Nephron (organoid): ENCODE data around the gene DST.

Experiments
- H3K27ac Mint-ChIP-seq, 3 experiments: 2 replicates each; pipeline ENCODE4 v1.8.0; 2020; ENCODE audit warnings: mixed read lengths in 3 of 3, mild to moderate bottlenecking in 2 of 3, moderate library complexity in 1 of 3
- H3K27me3 Mint-ChIP-seq: 2 replicates; pipeline ENCODE4 v1.8.0; 2021; ENCODE audit warnings: low read depth, mild to moderate bottlenecking, moderate library complexity, mixed read lengths
- H3K36me3 Mint-ChIP-seq: 2 replicates; pipeline ENCODE4 v1.8.0; 2020; ENCODE audit warnings: low read depth, mixed read lengths
- H3K4me1 Mint-ChIP-seq: 2 replicates; pipeline ENCODE4 v1.8.0; 2020; ENCODE audit warnings: mixed read lengths
- H3K4me3 Mint-ChIP-seq, 3 experiments: 2 replicates each; pipeline ENCODE4 v1.8.0; 2020; ENCODE audit warnings: mild to moderate bottlenecking in 3 of 3, mixed read lengths in 3 of 3, moderate library complexity in 2 of 3
- H3K9me3 Mint-ChIP-seq: 2 replicates; pipeline ENCODE4 v1.8.0; 2020; ENCODE audit warnings: mixed read lengths
- TF ChIP-seq, protein P1 (sequence below), 3 experiments: fragments of 200-600 bp; sonication (generic); IDR thresholded peaks; one replicate each; pipeline ENCODE4 v1.5.0; 2021; ENCODE audit warnings: antibody characterized with exemption in 3 of 3; ENCODE audit not compliant: unreplicated experiment in 3 of 3

The DST gene

DNA sequence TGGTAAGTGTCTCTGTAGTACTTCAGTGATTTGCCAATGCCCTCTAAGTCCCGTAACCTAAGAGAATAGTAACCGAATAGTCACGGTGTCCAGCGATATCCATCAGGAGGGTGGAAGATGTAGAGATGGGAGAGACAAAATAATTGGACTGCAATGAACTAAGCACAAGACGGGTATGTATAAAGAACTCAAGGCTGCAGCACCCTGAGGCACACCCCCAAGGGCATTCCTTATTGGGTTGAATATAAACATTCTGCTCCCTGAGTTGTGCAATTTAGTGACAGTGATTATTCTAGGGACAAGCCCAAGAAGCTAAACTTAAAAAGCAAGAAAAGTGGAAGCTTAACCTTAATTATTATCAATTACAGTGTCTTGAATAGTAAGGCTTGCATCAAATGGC, 14.6 kb downstream of the DST start:
- no peaks in the 10 kb centered on the region for H3K27me3 Mint-ChIP-seq
- H3K4me1 Mint-ChIP-seq: no peaks in the 10 kb centered on the region
- TF ChIP-seq, protein P1, sequence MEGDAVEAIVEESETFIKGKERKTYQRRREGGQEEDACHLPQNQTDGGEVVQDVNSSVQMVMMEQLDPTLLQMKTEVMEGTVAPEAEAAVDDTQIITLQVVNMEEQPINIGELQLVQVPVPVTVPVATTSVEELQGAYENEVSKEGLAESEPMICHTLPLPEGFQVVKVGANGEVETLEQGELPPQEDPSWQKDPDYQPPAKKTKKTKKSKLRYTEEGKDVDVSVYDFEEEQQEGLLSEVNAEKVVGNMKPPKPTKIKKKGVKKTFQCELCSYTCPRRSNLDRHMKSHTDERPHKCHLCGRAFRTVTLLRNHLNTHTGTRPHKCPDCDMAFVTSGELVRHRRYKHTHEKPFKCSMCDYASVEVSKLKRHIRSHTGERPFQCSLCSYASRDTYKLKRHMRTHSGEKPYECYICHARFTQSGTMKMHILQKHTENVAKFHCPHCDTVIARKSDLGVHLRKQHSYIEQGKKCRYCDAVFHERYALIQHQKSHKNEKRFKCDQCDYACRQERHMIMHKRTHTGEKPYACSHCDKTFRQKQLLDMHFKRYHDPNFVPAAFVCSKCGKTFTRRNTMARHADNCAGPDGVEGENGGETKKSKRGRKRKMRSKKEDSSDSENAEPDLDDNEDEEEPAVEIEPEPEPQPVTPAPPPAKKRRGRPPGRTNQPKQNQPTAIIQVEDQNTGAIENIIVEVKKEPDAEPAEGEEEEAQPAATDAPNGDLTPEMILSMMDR (IDR thresholded peaks at IDR 0.05; ENCODE audit: unreplicated experiment in 3 of 3): no peak
- H3K36me3 Mint-ChIP-seq: peaks cover 40% of the 10 kb centered on the region
- no peaks in the 10 kb centered on the region for H3K9me3 Mint-ChIP-seq
- no peak overlapping the region for H3K4me3 Mint-ChIP-seq
- no peak overlapping the region for H3K27ac Mint-ChIP-seq

DNA sequence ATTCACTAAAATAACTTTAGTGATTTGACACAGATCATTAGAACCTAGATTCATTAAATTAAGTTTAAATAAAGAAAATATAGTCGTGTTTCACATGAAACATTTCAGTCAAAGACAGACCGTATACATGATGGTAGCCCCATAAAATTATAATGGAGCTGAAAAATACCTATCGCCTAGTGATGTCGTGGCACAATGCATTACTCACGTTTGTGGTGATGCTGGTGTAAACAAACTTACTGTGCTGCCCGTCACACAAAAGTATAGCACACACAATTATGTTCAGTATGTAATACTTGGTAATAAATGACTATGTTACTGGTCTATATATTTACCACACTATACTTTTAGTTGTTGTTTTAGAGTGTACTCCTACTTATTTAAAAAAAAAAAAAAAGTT, 17.3 kb downstream of the DST start:
- Mint-ChIP-seq H3K9me3 (no peaks in the 10 kb centered on the region), H3K4me1 (no peaks in the 10 kb centered on the region), H3K36me3 (peaks cover 25% of the 10 kb centered on the region), H3K4me3 (no peak overlapping the region), H3K27ac (peak overlapping the region in 1 of 3 experiments; percentile 8), H3K27me3 (no peaks in the 10 kb centered on the region)
- TF ChIP-seq, protein P1 (IDR thresholded peaks at IDR 0.05; ENCODE audit: unreplicated experiment in 3 of 3): no peak

DNA sequence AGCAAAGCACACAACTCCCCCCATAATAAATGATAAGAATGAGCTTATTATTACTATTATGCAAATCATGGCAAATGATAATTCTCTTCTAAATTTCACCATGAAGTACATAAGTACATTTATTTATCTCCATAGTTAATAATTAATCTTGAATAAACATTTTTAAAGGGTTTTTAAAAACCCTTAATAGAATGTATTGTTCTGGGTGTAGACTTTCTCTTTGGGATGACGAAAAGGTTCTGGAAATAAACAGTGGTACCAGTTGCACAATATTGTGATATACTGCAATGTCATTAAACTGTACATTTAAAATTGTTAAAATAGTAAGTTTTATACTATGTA, 18.0 kb downstream of the DST start:
- TF ChIP-seq, protein P1 (IDR thresholded peaks at IDR 0.05; ENCODE audit: unreplicated experiment in 3 of 3): no peak
- Mint-ChIP-seq H3K27me3 (no peaks in the 10 kb centered on the region), H3K4me3 (no peak overlapping the region), H3K4me1 (no peaks in the 10 kb centered on the region), H3K36me3 (peaks cover 22% of the 10 kb centered on the region), H3K27ac (peak overlapping the region in 1 of 3 experiments; percentile 8), H3K9me3 (no peaks in the 10 kb centered on the region)

- Mint-ChIP-seq H3K4me1 (no peaks in the 10 kb centered on the region), H3K27me3 (no peaks in the 10 kb centered on the region), H3K36me3 (peaks cover 21% of the 10 kb centered on the region), H3K9me3 (no peaks in the 10 kb centered on the region), H3K4me3 (no peak overlapping the region), H3K27ac (peak overlapping the region in 1 of 3 experiments; percentile 8)
- TF ChIP-seq, protein P1 (IDR thresholded peaks at IDR 0.05; ENCODE audit: unreplicated experiment in 3 of 3): no peak
Measured at GRCh38 chr6:56624046-56624727, 18.5 kb downstream of the DST start.

DNA sequence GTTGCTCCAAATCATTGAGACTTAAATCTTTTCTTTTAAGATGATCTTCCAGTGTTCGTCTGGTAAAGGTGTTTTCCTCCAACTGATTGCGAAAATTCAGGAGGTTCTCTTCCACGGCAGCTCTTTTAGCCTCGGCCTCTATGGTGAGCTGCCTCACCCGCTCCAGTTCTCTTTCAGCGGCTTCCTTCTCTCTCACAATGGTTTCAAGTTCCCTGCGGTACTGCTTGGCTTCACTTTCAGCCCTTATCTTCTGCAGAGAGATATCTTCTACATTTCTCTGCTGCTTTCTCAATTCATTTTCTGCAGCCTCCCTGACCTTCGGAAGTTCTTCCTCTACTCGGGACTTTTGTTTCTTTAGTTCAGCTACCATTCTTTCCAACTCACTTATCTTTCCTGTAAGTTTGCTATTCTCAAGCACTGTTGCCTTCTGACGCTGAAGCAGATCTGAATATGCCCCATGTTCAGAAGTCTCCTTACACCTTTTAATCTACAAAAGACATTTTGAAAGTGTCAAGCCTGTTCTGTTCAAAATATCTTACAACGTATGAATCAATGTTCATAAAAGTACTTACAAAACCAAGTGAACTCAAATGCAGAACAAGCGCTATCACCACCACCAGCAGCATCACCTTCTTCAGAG, 22.3 kb downstream of the DST start:
- H3K36me3 Mint-ChIP-seq: peaks cover 8% of the 10 kb centered on the region
- H3K4me1 Mint-ChIP-seq: no peaks in the 10 kb centered on the region
- no peak overlapping the region for H3K4me3 Mint-ChIP-seq
- no peaks in the 10 kb centered on the region for H3K27me3 Mint-ChIP-seq
- TF ChIP-seq, protein P1 (IDR thresholded peaks at IDR 0.05; ENCODE audit: unreplicated experiment in 3 of 3): no peak
- H3K9me3 Mint-ChIP-seq: no peaks in the 10 kb centered on the region
- H3K27ac Mint-ChIP-seq: no peak overlapping the region

GRCh38 chr6:56618050-56618449, 24.6 kb downstream of the DST start:
- peaks cover 12% of the 10 kb centered on the region for H3K36me3 Mint-ChIP-seq
- no peak overlapping the region for H3K27ac Mint-ChIP-seq
- H3K4me1 Mint-ChIP-seq: no peaks in the 10 kb centered on the region
- TF ChIP-seq, protein P1 (IDR thresholded peaks at IDR 0.05; ENCODE audit: unreplicated experiment in 3 of 3): no peak
- no peak overlapping the region for H3K4me3 Mint-ChIP-seq
- no peaks in the 10 kb centered on the region for H3K27me3 Mint-ChIP-seq
- no peaks in the 10 kb centered on the region for H3K9me3 Mint-ChIP-seq
